ENCODE results near the gene RENBP.

RENBP gene

GRCh38 chrX:153944140-153944799, at the start of gene RENBP:
Gene RENBP (minus strand): TSS chrX:153944643. CDS start chrX:153944610, 33 bp downstream.
- H3K4me3 ChIP-seq (ENCODE audit: low read depth, low read length), result no peak within 1 kb of the TSS
- TF ChIP-seq CTCF (IDR thresholded peaks at IDR 0.05; ENCODE audit: control insufficient read depth, extremely low read depth, insufficient read depth), result no peak
- no peak for DNase-seq (ENCODE audit: low read depth)

- no peak for DNase-seq (ENCODE audit: low read depth)
- no peak for TF ChIP-seq CTCF (IDR thresholded peaks at IDR 0.05; ENCODE audit: control insufficient read depth, extremely low read depth, insufficient read depth)
- no peak overlapping the region for H3K4me3 ChIP-seq (ENCODE audit: low read depth, low read length)
Measured at GRCh38 chrX:153993978-153994377, 49.5 kb upstream of the RENBP start.

GRCh38 chrX:153993079-153993478, 48.6 kb upstream of the RENBP start:
- H3K4me3 ChIP-seq (ENCODE audit: low read depth, low read length), result no peak overlapping the region
- DNase-seq (ENCODE audit: low read depth), result no peak
- TF ChIP-seq CTCF (IDR thresholded peaks at IDR 0.05; ENCODE audit: control insufficient read depth, extremely low read depth, insufficient read depth), result no peak

- no peak overlapping the region for H3K4me3 ChIP-seq (ENCODE audit: low read depth, low read length)
- no peak for TF ChIP-seq CTCF (IDR thresholded peaks at IDR 0.05; ENCODE audit: control insufficient read depth, extremely low read depth, insufficient read depth)
- DNase-seq (ENCODE audit: low read depth), result no peak
Measured at GRCh38 chrX:153992180-153992579, 47.7 kb upstream of the RENBP start.

GRCh38 chrX:153991013-153991580, 46.7 kb upstream of the RENBP start:
- no peak for TF ChIP-seq CTCF (IDR thresholded peaks at IDR 0.05; ENCODE audit: control insufficient read depth, extremely low read depth, insufficient read depth)
- DNase-seq (ENCODE audit: low read depth), result no peak
- no peak overlapping the region for H3K4me3 ChIP-seq (ENCODE audit: low read depth, low read length)

GRCh38 chrX:153989973-153990655, 45.7 kb upstream of the RENBP start:
- no peak overlapping the region for H3K4me3 ChIP-seq (ENCODE audit: low read depth, low read length)
- DNase-seq (ENCODE audit: low read depth), result no peak
- no peak for TF ChIP-seq CTCF (IDR thresholded peaks at IDR 0.05; ENCODE audit: control insufficient read depth, extremely low read depth, insufficient read depth)

All from LNCaP clone FGC (cell line).